Loucy (cell line): ENCODE measurements around the gene ZNF148.

ENCODE experiments used
- H2AFZ ChIP-seq: fragments of 200-600 bp; sonication (generic); 2 replicates; pipeline ENCODE4 v1.6.0; 2016; ENCODE audit warnings: antibody characterized with exemption, mild to moderate bottlenecking, low read length, moderate library complexity
- H3F3A ChIP-seq: fragments of 200-600 bp; 2 replicates; pipeline ENCODE4 v1.6.0; 2016; ENCODE audit warnings: antibody characterized with exemption, low read depth, mild to moderate bottlenecking
- H3K27me3 ChIP-seq: fragments of 200-600 bp; sonication (generic); 2 replicates; pipeline ENCODE4 v1.6.1; 2014; ENCODE audit warnings: low read length, mild to moderate bottlenecking; ENCODE audit not compliant: insufficient read depth, poor library complexity, severe bottlenecking
- H3K36me3 ChIP-seq: fragments of 200-600 bp; sonication (generic); 2 replicates; pipeline ENCODE4 v1.6.1; 2016; ENCODE audit warnings: low read length; ENCODE audit not compliant: insufficient read depth
- H3K4me1 ChIP-seq: fragments of 200-600 bp; sonication (generic); 2 replicates; pipeline ENCODE4 v1.5.1; 2014; ENCODE audit warnings: low read length, mild to moderate bottlenecking; ENCODE audit not compliant: insufficient read depth, poor library complexity, severe bottlenecking
- H3K4me2 ChIP-seq: fragments of 200-600 bp; sonication (generic); 2 replicates; pipeline ENCODE4 v1.6.0; 2014; ENCODE audit warnings: antibody characterized with exemption, low read length, low read depth, mild to moderate bottlenecking; ENCODE audit not compliant: poor library complexity, severe bottlenecking
- H3K4me3 ChIP-seq: fragments of 200-600 bp; sonication (generic); 2 replicates; pipeline ENCODE4 v1.5.1; 2014; ENCODE audit warnings: low read length, mild to moderate bottlenecking, mixed read lengths; ENCODE audit not compliant: poor library complexity, severe bottlenecking
- H3K79me2 ChIP-seq: fragments of 200-600 bp; sonication (generic); 2 replicates; pipeline ENCODE4 v1.6.1; 2014; ENCODE audit warnings: low read length; ENCODE audit not compliant: insufficient read depth
- H3K9ac ChIP-seq: fragments of 200-600 bp; sonication (generic); 2 replicates; pipeline ENCODE4 v1.6.0; 2014; ENCODE audit warnings: mild to moderate bottlenecking, low read depth, low read length, moderate library complexity; ENCODE audit not compliant: poor library complexity, severe bottlenecking
- H3K9me2 ChIP-seq: fragments of 200-600 bp; sonication (generic); replicated peaks from 2 replicates; pipeline ENCODE4 v1.6.1; 2016; ENCODE audit warnings: low read depth, low read length, mixed read lengths
- H3K9me3 ChIP-seq: fragments of 200-600 bp; sonication (generic); 2 replicates; pipeline ENCODE4 v1.6.1; 2014; ENCODE audit warnings: mild to moderate bottlenecking, antibody characterized with exemption, low read length, low read depth; ENCODE audit not compliant: insufficient read depth
- H4K20me1 ChIP-seq: fragments of 200-600 bp; sonication (generic); 2 replicates; pipeline ENCODE4 v1.6.0; 2014; ENCODE audit warnings: antibody characterized with exemption, low read length, mild to moderate bottlenecking; ENCODE audit not compliant: insufficient read depth, poor library complexity, severe bottlenecking
- EZH2phosphoT487 ChIP-seq: fragments of 200-600 bp; IDR thresholded peaks from 2 replicates; pipeline ENCODE4 v1.6.1; 2018; ENCODE audit warnings: antibody characterized with exemption, mild to moderate bottlenecking, moderate library complexity, borderline replicate concordance
- TF ChIP-seq, protein P1 (sequence below): fragments of 200-600 bp; sonication (generic); conservative IDR thresholded peaks from 2 replicates; pipeline ENCODE4 v1.5.1; 2014; ENCODE audit warnings: mild to moderate bottlenecking, antibody characterized with exemption, low read length

Gene ZNF148

DNA sequence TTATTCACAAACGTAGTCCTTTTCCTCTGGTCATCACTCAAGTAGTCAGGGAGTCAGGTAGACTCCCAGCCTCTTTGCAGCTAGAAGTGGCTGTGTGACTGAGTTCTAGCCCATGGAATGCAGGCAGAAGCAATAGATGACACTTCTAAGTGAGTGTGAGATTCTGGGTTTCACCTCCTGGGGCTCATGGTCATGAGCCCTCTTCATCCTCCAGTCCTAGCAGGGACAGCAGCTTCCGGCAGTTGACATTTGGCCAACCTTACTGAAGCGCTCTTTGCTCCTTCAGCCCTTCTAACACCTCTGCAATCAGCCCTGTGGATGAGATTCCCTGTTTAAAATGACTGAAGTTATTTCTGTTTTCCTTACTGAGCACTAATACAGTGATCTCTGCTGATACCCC, 184.3 kb downstream of the ZNF148 start:
- no peak overlapping the region for H3K4me2 ChIP-seq
- H3K4me3 ChIP-seq: no peak overlapping the region
- no peaks in the 10 kb centered on the region for H3K4me1 ChIP-seq
- no peaks in the 10 kb centered on the region for H3K27me3 ChIP-seq
- no peaks in the 10 kb centered on the region for H3K79me2 ChIP-seq
- H3K9me2 ChIP-seq: no peaks in the 10 kb centered on the region
- H3K9me3 ChIP-seq: no peaks in the 10 kb centered on the region
- H3K9ac ChIP-seq: no peak overlapping the region
- TF ChIP-seq EZH2phosphoT487: no peak
- TF ChIP-seq, protein P1, sequence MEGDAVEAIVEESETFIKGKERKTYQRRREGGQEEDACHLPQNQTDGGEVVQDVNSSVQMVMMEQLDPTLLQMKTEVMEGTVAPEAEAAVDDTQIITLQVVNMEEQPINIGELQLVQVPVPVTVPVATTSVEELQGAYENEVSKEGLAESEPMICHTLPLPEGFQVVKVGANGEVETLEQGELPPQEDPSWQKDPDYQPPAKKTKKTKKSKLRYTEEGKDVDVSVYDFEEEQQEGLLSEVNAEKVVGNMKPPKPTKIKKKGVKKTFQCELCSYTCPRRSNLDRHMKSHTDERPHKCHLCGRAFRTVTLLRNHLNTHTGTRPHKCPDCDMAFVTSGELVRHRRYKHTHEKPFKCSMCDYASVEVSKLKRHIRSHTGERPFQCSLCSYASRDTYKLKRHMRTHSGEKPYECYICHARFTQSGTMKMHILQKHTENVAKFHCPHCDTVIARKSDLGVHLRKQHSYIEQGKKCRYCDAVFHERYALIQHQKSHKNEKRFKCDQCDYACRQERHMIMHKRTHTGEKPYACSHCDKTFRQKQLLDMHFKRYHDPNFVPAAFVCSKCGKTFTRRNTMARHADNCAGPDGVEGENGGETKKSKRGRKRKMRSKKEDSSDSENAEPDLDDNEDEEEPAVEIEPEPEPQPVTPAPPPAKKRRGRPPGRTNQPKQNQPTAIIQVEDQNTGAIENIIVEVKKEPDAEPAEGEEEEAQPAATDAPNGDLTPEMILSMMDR: no peak
- no peak overlapping the region for H2AFZ ChIP-seq
- H3F3A ChIP-seq: no peaks in the 10 kb centered on the region
- H3K36me3 ChIP-seq: no peaks in the 10 kb centered on the region
- no peaks in the 10 kb centered on the region for H4K20me1 ChIP-seq

DNA sequence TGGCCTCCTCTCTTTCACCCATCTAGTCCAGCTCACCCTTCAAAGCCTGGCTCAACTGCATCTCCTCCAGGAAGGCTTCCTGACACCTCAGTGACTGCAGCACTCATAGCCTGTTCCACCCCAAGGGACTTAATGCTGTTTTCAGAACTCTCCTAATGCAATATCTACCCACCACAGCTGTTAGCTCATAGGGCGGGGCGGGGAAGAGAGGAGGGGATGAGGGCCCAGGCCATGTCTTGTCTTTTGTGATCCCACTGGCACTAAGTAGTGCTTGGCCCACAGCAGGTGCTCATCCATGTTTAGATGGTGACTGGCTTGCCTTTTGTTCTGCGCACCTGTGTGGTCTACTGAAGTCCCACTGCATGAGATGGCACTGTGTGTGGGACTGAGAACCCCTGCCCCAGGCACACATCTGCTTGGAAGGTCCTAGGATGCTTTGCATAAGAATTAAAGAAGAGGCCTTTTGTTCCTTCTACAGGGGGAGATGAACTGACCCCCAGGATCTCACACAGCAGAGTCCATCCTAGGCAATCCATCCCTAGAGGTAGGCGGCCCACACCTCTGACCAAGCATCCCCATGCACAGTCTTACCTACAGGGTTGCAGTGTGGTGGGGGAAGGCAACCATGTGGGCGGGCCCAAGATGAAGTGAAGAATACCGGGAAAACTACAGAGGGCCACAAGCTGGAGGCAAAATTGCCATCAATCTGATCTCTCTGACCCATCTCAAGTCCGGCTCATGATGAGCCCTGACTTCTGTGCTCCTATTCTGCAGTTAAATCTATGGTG, 185.6 kb downstream of the ZNF148 start:
- H3K4me1 ChIP-seq: no peaks in the 10 kb centered on the region
- H3K27me3 ChIP-seq: no peaks in the 10 kb centered on the region
- H3K9me3 ChIP-seq: no peaks in the 10 kb centered on the region

DNA sequence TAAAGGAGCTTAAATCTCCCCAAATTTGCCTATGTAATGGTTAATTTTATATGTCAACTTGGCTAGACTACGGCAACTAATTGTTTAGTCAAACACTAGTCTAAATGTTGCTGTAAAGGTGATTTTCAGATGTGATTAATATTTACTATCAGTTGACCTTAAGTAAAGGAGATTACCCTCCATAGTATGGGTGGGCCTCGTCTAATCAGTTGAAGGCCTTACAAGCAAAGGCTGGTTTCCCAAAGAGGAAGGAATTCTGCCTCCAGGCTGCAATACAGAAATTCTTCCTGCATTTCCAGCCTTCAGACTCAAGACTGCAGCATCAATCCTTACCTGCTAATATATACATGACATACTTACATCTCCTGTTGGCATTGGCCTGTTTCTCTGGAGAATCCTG, 186.2 kb downstream of the ZNF148 start:
- no peaks in the 10 kb centered on the region for H3K4me1 ChIP-seq
- H4K20me1 ChIP-seq: no peaks in the 10 kb centered on the region
- H3K4me2 ChIP-seq: no peak overlapping the region
- H3F3A ChIP-seq: no peaks in the 10 kb centered on the region
- no peak for TF ChIP-seq EZH2phosphoT487
- TF ChIP-seq, protein P1: no peak
- H3K9ac ChIP-seq: no peak overlapping the region
- H2AFZ ChIP-seq: no peak overlapping the region
- no peaks in the 10 kb centered on the region for H3K9me3 ChIP-seq
- no peaks in the 10 kb centered on the region for H3K36me3 ChIP-seq
- no peaks in the 10 kb centered on the region for H3K9me2 ChIP-seq
- no peak overlapping the region for H3K4me3 ChIP-seq
- H3K79me2 ChIP-seq: no peaks in the 10 kb centered on the region
- no peaks in the 10 kb centered on the region for H3K27me3 ChIP-seq

More for the DNA sequence above, 185.6 kb downstream of the ZNF148 start:
- Histone ChIP-seq H3K4me2 (no peak overlapping the region), H3F3A (no peaks in the 10 kb centered on the region), H3K79me2 (no peaks in the 10 kb centered on the region), H3K9ac (no peak overlapping the region), H4K20me1 (no peaks in the 10 kb centered on the region), H3K36me3 (no peaks in the 10 kb centered on the region), H2AFZ (no peak overlapping the region), H3K4me3 (no peak overlapping the region), H3K9me2 (no peaks in the 10 kb centered on the region)
- TF ChIP-seq, protein P1: no peak
- no peak for TF ChIP-seq EZH2phosphoT487
